CD4-positive, alpha-beta T cell treated with Interleukin-17A for 1 hour (primary cell): Measurements from ENCODE around the gene NOM1.

Experiments
- DNase-seq: peaks from one replicate; pipeline ENCODE4 v3.0.0-alpha.2; 2020

Gene NOM1

DNA sequence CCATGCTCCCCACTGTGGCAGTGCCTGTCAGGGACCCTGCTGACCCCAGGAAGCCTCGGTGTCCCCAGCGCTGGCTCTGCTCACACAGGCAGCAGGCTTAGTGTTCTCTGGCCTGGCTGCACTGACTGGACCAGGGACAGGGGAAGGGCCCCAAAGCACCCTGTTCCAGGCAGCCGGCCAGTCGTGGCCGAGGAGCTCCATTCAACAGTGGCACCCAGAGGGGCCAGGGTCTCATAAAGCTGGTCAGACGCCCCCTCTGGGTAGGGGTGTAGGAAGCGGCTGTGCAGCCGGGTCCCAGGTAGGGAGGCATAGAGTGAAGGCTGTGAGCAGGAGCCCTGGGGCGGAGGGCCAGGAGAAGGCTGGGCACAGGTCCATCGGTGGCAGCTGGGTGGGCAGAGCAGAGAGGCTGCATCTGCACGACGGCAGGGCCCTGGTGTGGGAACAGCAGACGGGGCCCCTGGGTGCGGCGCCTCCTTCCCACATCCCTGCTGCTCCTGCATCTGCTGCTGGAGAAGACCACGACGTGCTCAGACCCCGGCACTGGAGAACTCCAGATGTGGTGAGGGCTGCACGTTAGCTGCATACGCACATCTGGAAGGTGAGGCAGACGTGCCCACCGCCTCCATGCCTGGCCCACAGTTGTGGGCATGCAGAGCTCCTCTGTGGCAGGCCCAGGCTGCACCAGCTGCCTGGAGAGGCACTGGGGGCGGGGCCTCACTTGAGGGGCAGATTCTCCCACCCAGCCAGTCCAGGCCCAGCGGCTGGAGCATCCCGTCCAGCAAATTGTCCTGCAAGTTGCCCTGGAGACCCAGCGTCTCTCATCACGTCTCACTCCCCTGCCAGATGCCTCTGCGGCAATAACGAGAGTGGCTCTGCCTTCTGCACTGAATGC is 35.8 kb downstream of the NOM1 start:
- no peak for DNase-seq

DNA sequence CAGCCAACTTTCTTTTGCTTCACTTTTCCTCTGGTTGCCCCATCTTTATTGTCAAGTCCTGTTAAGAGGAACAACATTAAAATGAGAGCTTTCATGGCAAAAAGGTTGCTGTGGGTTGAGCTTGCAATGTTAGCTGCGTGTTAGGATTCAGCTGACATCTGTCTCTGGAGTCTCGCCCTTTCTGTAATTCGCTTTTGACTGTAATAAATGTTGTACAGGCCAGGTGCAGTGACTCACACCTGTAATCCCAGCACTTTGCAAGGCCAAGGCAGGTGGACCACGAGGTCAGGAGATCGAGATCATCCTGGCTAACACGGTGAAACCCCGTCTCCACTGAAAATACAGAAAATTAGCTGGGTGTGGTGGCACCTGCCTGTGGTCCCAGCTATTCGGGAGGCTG is 36.9 kb downstream of the NOM1 start:
- DNase-seq: no peak

DNA sequence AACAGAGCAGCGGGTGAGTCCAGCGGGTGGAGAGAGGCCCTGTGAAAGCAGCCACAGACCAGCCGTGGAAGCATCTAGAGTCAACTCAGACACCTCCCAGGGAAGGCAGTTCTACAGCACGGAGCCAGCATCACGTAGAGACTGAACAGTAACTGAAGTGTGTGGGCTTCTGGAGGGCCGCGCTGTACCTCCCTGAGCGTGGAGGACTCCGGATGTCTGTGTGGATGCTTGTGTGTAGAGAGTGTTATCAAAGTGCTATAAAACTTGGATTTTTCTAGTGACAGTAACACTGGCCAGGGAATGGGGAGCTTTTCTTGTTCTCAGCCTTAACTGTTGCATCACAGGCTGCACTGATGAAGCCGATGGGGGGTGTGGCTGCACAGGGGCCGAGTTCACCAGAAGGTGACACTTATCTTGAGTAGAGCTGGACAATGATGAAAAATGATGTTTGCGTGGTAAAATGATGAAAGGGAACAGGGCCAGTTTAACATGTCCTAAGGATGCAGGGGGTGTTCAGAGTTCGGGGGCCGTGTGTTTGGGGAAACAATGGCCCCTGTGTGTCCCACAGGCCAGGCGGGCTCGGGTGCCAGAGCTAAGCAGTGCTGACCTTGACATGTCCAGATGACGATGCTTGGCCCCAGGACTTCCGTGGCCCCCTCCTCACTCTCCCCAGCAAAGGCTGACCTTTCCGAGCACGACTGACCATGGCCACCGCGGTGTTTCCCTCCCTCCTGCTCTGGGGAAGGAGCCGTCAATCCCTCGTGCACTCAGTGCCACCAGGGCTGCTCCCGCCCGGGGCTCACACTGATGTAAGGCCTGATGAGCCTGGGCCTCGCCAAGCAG is 39.1 kb downstream of the NOM1 start:
- no peak for DNase-seq

DNA sequence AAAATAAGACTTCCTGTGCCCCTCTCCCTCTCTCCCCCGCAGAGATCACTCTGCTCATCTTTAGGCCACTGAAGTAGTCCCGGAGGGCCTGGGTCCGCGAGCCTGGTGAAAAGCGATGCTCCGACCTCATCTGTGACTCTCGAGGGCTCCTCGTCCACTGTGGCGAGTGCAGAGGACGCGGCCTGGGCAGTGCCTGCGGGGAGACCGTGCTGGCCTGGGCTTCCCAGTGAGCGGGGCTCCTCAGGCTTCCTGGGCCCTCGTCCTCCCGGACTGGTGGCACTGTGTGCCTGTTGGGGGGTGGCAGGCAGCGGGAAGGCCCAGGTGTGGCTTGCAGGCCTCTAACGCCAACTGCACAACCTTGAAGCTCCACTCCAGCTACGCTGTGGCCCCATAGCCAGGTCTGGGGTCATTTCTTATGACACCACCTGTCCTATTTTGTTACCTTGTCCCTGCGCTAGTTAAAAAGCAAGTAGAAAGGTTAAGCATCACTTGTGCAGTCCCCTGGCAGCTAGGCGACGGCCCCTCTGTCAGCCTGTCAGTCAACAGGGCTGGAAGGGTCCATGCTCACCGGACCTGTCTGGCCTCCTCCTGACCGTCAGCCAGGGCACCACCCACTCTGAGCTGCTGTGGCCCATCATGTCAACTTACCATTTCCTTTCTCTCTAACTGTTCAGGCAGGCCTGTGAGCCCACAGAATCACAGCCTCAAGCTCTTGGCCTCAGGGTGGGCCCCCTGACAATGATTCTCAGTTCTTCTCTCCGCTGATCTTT is 40.4 kb downstream of the NOM1 start:
- no peak for DNase-seq

DNA sequence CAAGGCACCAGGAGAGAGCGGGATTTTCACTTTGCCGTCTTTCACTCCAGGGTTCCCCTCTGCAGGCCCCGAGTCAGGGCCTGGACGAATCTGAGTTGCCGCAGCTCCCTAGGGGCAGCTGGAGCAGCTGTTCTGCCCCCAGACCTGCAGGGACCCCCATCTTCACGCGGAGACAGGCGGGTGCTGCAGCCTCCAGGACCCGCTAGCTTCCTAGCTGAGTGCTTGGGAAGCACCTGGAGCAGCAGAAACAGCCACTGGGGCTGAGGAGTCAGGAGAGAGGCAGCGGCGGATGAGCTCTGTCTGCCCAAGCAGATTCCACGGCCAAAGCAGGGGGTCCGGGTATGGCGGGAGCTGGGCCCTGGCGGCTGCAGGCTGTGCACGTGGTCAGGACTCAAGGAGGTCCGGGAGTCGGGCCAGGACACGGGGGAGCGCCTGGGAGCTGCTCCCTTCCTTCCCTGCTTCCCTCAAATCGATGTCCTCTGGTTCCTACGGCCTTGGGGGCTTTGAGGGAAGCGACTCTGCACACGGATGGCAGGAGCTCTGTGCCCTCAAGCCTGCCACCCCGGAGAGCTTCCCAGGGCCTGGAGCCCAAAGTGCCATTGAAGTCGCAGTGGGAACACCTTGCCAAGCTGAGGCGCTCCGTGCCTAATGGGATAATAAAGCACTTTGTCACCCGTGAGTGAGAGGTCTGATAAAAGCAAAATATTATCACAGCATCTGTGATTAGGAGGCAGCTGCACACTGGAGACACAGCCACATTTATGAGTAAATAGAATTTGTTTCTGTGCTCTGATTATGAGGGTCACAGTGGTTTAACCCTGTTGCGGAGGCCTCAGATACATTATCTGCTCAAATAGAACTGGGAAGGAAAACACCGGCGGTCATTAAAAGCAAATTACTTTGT is 43.8 kb downstream of the NOM1 start:
- DNase-seq: no peak

DNA sequence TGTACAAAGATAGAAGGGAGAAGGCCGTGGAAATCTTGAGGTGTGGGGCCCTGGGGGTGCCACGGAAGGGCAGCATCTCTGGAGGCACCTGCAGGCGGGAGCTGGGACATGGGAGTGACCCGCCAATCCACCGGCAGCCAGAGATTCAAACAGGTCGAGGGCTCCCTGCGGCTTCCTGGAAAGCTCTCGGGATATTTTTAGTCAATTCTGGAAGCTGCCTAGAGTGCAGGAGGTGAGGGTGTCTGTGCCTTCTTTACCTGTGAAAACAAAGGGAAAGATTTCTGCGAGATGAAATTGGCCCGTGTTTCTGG is 44.4 kb downstream of the NOM1 start:
- DNase-seq: no peak

DNA sequence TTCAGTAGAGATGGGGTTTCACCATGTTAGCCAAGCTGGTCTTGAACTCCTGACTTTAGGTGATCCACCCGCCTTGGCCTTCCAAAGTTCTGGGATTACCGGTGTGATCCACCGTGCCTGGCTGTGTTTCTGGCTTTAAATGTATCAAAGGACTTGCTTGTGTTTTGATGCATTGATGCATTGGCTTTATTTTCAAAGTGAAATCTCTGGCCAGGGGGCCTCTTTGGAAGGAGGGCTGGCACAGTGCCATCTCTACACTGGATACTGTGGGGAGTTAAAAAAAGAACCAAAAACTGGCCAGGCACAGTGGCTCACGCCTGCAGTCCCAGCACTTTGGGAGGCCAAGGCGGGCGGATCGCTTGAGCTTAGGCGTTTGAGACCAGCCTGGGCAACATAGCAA is 44.9 kb downstream of the NOM1 start:
- no peak for DNase-seq

DNA sequence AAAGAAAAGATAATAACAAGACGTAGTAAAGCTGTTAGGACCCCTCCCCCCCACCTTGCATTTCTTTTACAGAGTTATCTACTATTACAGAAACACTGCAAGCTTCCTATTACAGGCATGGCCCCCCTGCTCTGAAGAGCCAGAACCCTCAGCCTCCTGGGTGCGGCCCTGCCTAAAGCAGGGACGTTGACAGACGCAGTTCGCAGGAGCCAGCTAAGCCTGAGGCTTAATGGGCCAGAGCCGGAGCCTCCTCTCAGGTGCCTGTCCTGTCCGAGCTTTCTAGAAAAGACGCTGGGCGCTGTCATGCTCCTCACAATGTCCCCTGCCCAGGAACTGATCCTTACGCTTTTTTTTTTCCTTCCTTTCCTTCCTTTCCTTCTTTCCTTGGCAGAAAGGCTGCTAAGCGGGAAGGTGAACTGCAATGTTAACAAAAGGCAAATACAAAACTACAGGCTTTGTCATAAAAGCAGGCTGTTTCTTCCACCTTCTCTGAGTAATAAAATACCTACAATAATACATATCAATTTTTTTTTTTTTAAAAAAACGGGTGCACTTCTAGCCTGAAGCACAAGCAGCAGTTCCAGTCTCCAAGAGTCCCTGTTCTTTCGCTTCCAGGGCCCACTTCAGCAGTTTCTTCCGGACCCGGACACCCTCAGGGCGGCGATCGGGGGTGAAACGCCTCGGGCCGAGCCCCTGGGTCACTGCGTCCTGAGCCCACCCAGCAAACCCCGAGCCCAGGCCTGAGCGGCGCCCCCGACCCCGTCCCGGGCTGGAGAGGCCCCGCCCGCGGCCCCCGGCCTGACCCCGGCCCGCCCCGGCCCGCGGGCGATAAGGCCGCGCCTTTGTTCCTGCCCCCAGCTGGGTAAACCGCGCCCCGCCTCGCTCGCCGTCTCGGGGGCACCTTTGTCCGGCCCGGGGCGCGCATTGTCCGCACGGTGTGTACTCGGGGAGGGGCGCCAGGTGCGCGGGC is 49.8 kb downstream of the NOM1 start:
- DNase-seq: no peak

DNA sequence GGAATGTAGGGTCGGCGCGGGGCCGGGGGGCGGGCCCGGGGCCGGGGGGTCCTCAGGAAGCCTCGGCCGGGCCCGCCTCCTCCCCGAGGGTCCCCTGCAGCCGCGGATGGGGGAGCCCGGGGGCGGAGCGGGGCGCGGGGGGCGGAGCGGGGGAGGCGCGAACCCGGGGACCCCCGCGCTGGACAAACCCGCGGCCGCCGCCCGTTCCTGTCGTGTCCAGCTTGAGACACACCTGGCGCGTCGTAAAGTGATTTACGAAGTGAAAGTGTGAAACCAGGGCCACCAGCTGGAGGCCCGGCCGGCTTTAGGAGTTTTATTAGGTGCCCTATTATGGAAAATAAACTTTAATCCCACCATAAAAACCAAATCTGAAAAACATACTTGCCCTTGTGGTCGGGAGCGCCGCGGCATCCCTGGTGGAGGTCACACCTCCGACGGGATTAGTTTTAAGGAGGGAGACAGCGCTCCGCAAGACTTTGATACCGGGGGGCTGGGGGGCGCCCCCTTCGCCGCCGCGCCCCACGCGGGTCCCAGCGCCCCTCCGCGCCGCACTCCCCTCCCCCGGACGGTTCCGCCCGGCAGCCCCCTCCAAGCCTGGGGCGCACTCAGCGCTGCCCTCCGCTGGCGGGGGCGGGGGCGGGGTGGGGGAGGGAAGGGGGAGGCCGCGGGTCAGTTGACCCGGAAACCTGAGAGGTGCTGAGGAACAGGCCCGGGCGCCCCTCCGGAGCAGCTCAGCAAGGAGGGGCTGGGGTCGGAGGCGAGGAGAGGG is 50.6 kb downstream of the NOM1 start:
- DNase-seq: no peak

DNA sequence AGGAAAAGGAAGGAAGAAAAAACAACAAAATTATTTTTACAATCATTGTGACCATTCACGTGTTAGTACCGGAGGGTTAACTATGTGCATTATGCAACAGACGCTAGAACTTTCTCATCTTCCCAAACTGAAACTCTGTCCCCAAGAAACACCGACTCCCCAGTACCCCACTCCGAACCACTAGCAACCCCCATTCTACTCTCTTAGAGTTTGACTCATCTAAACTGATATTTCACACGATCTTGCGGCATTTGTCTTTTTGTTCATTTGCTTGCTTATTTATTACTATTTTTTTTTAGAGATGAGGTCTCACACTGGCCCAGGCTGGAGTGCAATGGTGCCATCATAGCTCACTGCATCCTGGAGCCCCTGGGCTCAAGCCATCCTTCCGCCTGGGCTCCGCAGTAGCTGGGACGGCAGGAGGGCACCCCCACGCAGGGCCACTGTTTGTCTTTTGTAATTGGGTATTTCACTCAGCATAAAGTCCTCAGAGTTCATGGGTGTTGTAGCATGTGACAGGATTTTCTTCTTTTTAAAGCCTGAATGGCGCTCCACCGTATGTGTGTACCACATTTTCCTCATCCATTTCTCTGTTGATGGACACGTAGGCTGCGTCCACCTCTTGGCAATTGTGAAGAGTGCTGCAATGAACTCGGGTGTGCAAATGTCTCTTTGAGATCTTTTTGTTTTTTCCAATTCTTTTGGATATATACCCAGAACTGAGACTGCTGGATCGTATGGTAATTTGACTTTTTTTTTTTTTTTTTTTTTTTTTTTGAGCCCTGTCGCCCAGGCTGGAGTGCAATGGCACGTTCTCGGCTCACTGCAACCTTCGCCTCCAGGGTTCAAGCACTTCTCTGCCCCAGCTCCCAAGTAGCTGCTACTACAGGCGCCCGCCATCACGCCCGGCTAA is 51.5 kb downstream of the NOM1 start:
- DNase-seq: no peak

DNA sequence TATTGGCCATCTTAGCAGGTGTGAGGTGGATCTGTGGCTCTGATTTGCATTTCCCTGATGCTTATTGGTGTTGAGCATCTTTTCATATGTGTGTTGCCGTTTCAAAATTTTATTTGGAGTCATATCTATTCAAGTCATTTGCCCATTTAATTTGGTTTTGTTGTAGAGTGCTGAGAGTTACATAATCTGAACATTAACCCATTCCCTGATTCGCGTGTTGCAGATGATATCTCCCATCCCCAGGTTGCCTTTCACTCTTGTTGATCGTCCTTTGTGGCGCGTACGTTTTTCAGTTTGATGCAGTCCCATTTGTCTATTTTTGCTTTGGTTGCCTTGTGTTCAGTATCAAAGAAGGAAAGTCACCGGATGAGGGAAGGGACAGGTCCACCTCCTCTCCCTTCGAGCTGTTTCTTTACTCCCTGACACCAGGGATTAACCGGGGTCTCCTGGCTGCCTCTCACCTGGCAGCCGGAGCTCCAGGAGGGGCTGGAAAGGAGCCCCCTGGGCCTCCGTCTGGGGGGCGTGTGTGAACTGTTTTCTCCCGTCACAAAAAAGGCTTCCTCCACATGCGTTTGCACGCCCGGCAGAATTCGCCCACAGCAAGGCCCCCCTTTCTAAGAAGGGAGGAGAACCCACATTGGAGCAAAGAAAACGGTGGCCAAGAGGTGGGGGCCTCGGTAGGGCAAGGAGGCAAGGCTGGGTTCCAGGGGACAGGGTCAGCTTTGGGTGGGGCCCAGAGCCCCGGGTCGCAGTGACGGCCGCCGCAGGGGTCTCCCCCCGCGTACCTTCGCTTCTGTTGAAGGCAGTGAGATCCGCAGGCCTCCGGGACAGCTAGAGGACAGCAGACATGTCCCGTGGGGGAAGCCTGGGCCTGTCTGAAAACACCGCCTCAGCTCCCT is 52.7 kb downstream of the NOM1 start:
- no peak for DNase-seq

DNA sequence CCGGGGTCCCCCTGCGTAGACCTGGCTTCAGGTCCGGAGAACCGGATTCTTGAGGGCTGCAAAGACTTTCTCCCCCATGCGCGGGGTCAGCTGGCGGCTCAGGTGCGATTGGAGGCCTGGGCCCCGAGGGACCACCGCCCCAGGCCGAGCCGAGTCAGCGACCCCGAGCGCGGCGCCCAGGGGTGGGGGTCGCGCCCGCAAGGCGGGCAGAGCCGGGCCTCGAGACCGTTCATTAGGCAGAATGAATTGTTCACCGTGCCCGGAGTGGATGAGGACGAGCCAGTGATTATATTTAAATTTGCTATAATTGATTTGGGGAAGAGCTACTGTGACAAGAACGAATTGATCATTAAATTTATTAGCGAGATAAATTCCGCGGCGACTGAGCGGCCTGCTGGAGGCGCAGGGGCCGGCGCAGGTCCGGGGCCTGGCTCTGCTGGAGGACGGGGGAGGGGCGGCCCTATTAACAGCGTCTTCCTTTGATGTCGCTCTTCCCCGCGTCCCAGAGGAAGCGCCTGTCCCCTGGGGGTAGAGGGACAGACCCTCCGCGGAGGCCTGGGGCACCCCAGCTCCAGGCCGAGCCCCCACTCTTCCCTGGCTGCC is 53.4 kb downstream of the NOM1 start:
- no peak for DNase-seq

DNA sequence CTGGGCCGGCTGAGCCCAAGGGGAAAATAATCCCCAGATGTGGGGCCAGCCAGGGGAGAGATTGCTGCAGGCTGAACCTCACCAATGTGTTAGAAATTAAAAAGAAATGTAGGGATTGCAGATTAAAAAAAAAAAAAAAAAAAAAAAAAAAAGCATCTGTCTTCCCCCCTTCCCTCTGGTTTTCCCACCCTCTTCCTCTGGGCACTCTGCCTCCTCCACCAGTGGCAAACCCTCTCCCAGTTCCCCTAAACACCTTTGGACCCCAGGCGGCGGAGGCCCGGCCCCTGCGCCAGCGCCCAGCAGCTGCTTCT is 53.9 kb downstream of the NOM1 start:
- no peak for DNase-seq

DNA sequence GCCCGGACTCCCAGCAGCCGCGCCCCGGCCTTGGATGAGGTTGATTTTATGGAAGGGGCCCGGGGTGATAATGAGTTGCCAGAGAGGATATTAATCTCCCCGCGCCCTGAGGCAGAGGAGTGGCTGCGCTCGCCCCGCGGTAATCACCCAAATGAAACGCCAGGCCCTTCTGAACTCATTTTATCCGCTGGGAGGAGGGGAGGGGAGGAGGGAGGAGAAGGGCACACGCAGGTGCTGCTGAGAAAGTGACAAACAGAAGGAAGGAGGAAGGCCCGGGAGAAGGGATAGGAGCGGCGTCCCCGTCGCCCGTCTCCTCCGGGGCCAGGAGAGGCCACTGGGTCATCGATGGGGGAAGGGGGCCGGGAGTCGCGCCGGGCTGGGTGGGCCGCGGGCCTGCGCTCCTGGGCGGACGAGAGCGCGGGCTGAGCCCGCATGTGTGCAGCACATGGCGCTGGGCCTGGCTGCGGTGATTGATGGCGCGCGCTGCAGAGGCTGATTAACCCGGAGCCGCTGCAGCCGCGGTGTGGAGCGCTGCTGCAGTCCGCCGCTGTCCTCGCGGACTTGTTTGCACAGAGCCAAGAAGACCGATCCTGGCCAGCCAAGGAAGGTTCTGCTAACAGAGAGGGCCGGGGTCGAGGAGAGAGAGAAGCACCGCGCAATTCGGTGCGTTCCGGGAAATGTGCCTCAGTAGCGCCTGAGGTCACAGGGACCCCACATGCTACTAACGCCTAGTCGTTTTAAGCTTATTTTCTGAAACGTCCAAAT is 54.4 kb downstream of the NOM1 start:
- DNase-seq: no peak

DNA sequence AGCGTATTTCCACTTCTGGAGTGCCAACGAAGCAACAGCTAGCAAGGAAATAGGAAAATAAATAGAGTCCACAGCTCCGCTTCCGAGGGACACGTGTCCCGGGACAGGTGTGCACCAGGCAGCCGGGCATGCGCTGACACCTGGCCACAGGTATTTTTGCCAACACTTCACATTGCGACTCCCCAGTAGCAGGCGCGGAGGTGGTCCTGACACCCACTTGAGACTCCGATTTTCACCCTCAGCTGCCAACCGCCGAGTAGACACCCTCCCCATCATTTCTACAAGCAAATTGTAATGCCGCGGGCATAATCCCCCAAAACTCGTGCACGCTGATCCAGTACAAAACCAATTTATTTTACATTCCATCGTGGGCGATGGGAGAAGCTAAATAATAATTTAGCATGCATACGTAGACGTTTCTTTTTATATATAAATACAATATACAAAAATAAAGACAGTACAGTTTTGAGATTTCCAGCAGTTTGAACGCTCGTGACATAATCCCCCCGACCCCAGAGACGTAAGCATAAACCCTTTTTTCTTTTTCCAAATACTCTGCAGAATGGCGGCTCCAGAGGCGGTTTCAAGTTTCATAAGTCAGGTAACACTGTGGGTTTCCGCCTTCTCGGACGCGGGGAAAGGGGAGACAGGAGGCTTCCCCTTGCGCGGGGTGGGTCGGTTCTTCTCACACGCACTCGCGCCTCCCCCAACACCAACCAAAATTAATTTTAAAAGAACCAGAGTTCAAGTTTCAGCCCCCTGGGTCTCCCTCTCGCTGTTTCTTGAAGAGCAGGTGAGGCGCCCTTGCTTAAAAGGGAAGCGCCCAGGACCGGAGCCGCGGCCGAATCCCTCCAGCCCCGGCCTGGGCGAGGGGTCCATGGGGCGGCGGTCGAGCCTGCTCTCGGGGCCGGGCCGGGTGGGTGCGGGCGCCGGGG is 55.3 kb downstream of the NOM1 start:
- DNase-seq: no peak
